ENCODE measurements around the gene DNAH11. TPM values are rescaled to one million over a fixed set of nuclear protein-coding genes. Genes with fewer than 3 reads are reported as not detected.
"Not testable (repeated sequence)": the region's sequence is repeated elsewhere in the genome, so short reads cannot be mapped to it uniquely, and the experiment has no call there.

The DNAH11 gene
- total RNA-seq, 2 experiments from 2014 or later = 4.2 to 4.3 TPM

DNA sequence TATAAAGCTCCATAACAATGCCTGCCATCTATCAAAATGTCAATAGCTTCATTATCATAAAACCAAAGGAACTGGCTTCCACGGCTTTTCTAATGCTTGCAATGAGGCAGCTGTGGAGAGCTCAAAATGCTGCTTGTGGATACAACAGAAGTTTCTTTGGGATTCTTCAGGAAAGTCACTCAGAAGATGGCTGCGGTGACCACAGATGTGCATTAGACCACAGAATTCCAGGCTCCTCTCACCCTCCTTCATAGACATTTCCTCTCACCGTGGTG, 325.7 kb downstream of the DNAH11 start:
- Mint-ChIP-seq H3K27me3 (no peaks in the 10 kb centered on the region), H3K9me3 (ENCODE audit: low read depth) (no peaks in the 10 kb centered on the region), H3K27ac (no peak overlapping the region), H3K36me3 (ENCODE audit: low read depth) (peaks cover 1% of the 10 kb centered on the region), H3K4me1 (no peaks in the 10 kb centered on the region), H3K4me3 (no peak overlapping the region)
- ChIA-PET CTCF (interaction anchor here (1.4 kb wide), 1 partner anchor 19 kb away, joined by 3 read pairs; no protein-coding TSS in a partner anchor), POLR2A (no interaction called here)
- DNase-seq (no peak), ATAC-seq (no peak)
- intact Hi-C loops (cut with DNase I, micrococcal nuclease) = no loop called here

DNA sequence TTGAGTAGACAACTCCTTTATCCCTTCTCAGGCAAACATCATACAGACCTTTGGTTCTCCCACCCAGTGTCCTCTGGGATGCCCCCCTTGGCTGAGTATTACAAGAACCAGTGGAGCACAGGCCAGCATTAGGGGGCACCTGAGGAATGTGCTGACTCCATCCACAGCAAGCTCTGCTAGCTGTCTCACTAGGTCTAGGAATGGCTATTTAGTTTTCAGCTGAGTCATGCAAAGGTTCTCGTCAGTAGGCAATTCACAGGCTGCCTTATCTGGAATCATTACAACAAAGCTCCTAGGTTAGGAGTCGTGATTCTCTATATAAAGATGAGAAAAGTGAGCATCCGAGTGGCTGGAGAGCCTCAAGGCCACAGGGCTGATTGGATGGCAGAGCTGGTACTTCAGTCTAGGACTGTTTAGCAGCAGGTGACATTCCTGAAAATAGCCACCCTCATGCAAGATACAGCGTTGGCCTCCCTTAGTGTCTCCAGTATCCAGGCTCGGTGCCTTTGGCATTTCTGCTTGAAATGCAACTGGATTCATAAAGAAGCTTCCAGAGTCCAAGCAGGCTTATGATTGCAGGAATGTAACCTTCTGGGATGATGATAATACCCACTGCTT, 327.1 kb downstream of the DNAH11 start:
- no peak for ATAC-seq
- POLR2A ChIA-PET = no interaction called here
- CTCF ChIA-PET = interaction anchor here (0.7 to 1.4 kb wide), 3 partner anchors 12 to 90 kb away, joined by 3 to 5 read pairs (median 3); no protein-coding TSS in a partner anchor
- DNase-seq = no peak
- no peak overlapping the region for H3K4me3 Mint-ChIP-seq
- H3K9me3 Mint-ChIP-seq (ENCODE audit: low read depth) = no peaks in the 10 kb centered on the region
- H3K36me3 Mint-ChIP-seq (ENCODE audit: low read depth) = peaks cover 8% of the 10 kb centered on the region
- intact Hi-C loops (cut with DNase I, micrococcal nuclease) = no loop called here
- no peak overlapping the region for H3K27ac Mint-ChIP-seq
- no peaks in the 10 kb centered on the region for H3K4me1 Mint-ChIP-seq
- H3K27me3 Mint-ChIP-seq = no peaks in the 10 kb centered on the region

DNA sequence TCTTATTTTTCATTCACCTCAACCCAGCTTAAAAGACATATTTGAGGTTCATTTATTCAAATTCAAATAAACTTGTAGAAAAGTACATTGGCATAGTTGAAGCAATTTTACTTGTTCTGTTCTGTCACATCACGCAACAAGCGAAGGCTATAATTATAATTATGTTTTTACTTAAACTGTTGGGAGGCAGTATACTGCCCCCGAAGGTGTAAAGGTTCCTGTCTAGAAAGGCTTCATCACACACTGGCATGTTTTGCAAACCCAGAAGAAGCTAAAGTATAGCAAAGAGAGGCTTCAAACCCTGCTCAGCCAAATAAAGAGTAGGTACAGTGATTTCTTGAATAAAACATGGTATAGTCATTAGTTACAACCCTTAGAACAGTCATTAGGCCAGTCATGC, 340.2 kb downstream of the DNAH11 start:
- ATAC-seq = no peak
- no peak overlapping the region for H3K4me3 Mint-ChIP-seq
- H3K36me3 Mint-ChIP-seq (ENCODE audit: low read depth) = no peaks in the 10 kb centered on the region
- no peak for DNase-seq
- no peaks in the 10 kb centered on the region for H3K27me3 Mint-ChIP-seq
- ChIA-PET CTCF (interaction anchor here (0.5 kb wide), 1 partner anchor 20 kb away, joined by 3 read pairs; no protein-coding TSS in a partner anchor), POLR2A (no interaction called here)
- no peak overlapping the region for H3K27ac Mint-ChIP-seq
- no peaks in the 10 kb centered on the region for H3K4me1 Mint-ChIP-seq
- no peaks in the 10 kb centered on the region for H3K9me3 Mint-ChIP-seq (ENCODE audit: low read depth)
- intact Hi-C loops (cut with DNase I, micrococcal nuclease) = no loop called here

DNA sequence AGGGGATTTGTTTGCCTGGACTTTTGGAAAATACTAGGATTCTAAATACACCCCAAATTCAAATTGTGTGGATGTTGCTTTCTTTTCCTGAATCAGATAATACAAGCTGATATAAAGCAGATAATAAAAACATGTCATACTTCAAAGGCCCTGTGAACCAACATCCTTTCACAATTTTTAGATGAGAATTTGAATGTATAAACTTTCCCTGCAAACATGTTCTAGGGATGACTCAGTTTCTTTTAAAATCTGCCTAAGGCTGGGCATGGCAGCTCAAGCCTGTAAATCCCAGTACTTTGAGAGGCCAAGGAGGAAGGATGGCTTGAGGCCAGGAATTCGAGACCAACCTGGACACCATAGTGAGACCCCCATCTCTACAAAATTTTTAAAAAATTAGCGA, 340.7 kb downstream of the DNAH11 start:
- CTCF ChIA-PET = interaction anchor here (0.5 kb wide), 1 partner anchor 20 kb away, joined by 3 read pairs; no protein-coding TSS in a partner anchor
- intact Hi-C loops (cut with DNase I, micrococcal nuclease) = not testable (repeated sequence)

DNA sequence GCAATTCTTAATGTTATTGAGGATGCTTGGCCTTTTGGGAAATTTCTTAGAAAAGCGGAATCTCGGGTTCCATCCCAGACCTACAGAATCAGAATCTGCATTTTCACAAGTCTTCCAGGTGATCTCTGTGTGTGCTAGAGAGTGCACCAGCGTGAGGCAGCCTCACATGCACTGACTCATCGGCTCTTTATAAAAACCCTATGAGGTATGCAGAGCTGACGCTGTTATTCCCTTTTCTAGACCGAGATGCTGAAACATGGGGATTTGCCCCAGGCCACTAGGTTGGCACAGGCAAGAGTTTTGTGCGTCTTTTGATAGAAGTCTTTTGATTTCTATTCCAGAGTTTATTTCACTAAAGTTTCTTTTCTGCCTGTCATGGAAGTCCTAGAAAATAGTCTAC, 341.7 kb downstream of the DNAH11 start:
- POLR2A ChIA-PET = no interaction called here
- Mint-ChIP-seq H3K4me3 (no peak overlapping the region), H3K27ac (no peak overlapping the region), H3K9me3 (ENCODE audit: low read depth) (no peaks in the 10 kb centered on the region), H3K4me1 (no peaks in the 10 kb centered on the region), H3K36me3 (ENCODE audit: low read depth) (no peaks in the 10 kb centered on the region), H3K27me3 (no peaks in the 10 kb centered on the region)
- intact Hi-C loops (cut with DNase I, micrococcal nuclease) = no loop called here
- DNase-seq (no peak), ATAC-seq (no peak)
- CTCF ChIA-PET = no interaction called here

More for the DNA sequence above, 340.7 kb downstream of the DNAH11 start:
- DNase-seq; H3K36me3 Mint-ChIP-seq (ENCODE audit: low read depth); ATAC-seq; H3K4me3 Mint-ChIP-seq; H3K27ac Mint-ChIP-seq; POLR2A ChIA-PET; H3K9me3 Mint-ChIP-seq (ENCODE audit: low read depth); H3K4me1 Mint-ChIP-seq; H3K27me3 Mint-ChIP-seq: not testable (repeated sequence)

DNA sequence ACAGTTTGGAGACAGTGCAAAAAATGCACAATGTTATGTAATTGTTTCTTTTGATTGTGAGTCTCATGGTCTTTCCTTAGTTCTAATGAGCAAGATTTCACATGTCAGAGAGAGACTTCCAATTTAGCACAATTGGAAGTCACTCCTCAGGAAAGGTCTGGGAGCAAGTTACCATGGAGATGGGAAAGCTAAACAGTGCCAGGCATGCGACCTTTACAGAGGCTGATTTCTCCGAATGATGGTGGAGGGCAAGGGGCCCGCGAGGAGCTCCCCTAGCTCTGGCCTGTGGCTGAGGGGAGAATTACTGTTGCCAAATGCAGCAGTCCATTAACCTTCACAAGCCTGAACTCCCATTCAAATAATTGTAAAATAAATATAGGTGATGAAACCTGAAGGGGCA, 343.6 kb downstream of the DNAH11 start:
- H3K36me3 Mint-ChIP-seq (ENCODE audit: low read depth) = peaks cover 2% of the 10 kb centered on the region
- POLR2A ChIA-PET = no interaction called here
- no peaks in the 10 kb centered on the region for H3K4me1 Mint-ChIP-seq
- CTCF ChIA-PET = interaction anchor here (0.6 kb wide), 1 partner anchor 197 kb away, joined by 3 read pairs; no protein-coding TSS in a partner anchor
- H3K9me3 Mint-ChIP-seq (ENCODE audit: low read depth) = no peaks in the 10 kb centered on the region
- intact Hi-C loops (cut with DNase I, micrococcal nuclease) = no loop called here
- H3K4me3 Mint-ChIP-seq = no peak overlapping the region
- H3K27ac Mint-ChIP-seq = no peak overlapping the region
- H3K27me3 Mint-ChIP-seq = no peaks in the 10 kb centered on the region
- ATAC-seq (no peak), DNase-seq (no peak)

DNA sequence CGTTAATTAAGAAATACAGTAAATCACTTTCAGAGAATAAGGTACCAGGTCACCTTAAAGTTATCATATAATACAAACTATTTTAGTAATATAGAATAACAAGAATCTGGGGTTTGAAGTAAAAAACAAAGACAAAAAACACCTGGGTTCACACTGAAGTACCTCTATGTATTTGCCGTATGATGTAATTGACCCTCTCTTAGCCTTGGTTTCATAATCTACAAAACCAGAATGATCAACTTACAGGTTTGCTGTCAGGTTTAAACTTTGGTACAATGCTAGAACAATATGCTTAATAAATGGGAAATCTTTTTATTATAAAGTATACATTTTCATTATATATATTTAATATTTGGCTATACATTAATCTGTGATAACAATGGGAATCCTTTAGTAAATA, 344.5 kb downstream of the DNAH11 start:
- intact Hi-C loops (cut with DNase I, micrococcal nuclease) = no loop called here
- H3K9me3 Mint-ChIP-seq (ENCODE audit: low read depth) = no peaks in the 10 kb centered on the region
- no peaks in the 10 kb centered on the region for H3K27me3 Mint-ChIP-seq
- CTCF ChIA-PET = interaction anchor here (1.3 kb wide), 1 partner anchor 19 kb away, joined by 3 read pairs; no protein-coding TSS in a partner anchor
- no peaks in the 10 kb centered on the region for H3K4me1 Mint-ChIP-seq
- ATAC-seq = no peak
- no peak overlapping the region for H3K4me3 Mint-ChIP-seq
- POLR2A ChIA-PET = no interaction called here
- no peak for DNase-seq
- H3K27ac Mint-ChIP-seq = no peak overlapping the region
- H3K36me3 Mint-ChIP-seq (ENCODE audit: low read depth) = peaks cover 2% of the 10 kb centered on the region

DNA sequence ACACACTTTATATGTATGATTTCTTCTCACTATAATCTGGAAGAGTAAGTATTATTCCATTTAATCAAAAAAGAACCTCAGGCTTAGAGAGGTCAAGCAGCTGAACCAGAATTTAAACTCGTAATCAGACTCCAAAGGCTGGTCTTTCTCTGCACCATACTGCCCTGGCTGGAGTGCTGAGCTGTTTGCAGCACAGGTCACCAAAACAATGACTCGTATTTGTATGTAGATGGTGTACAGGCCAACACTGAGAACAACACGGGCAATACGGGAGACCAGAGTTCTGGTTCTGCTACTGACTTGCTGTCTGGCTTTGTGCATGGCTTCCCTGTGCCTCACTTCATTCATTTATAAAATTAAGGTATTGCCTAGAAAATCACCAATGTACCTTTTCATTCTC, 344.9 kb downstream of the DNAH11 start:
- Mint-ChIP-seq H3K36me3 (ENCODE audit: low read depth) (peaks cover 2% of the 10 kb centered on the region), H3K4me3 (no peak overlapping the region), H3K27me3 (no peaks in the 10 kb centered on the region), H3K27ac (no peak overlapping the region), H3K4me1 (no peaks in the 10 kb centered on the region), H3K9me3 (ENCODE audit: low read depth) (no peaks in the 10 kb centered on the region)
- DNase-seq (no peak), ATAC-seq (no peak)
- intact Hi-C loops (cut with DNase I, micrococcal nuclease) = no loop called here
- ChIA-PET CTCF (interaction anchor here (1.3 kb wide), 1 partner anchor 19 kb away, joined by 3 read pairs; no protein-coding TSS in a partner anchor), POLR2A (no interaction called here)

DNA sequence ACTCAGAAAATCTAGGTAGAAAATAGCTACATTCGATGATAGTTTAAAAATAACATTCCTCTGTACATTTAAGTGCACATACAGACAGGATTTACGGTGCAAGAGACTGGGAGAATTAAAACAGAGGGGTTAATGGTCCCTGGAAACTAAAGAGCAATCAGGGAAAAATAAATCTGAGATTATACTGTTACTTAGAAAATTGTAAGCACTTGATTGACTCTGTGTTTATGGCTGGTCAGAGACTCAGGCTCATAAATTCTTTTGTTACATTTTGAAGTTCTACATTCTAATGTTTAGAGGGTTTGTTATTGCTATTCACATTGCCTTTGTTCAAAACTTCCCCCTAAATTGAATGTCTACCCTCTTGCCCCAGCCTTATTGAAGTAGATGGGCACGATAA, 348.5 kb downstream of the DNAH11 start:
- peaks cover 12% of the 10 kb centered on the region for H3K36me3 Mint-ChIP-seq (ENCODE audit: low read depth)
- CTCF ChIA-PET = interaction anchor here (0.6 kb wide), 1 partner anchor 109 kb away, joined by 3 read pairs; no protein-coding TSS in a partner anchor
- no peak overlapping the region for H3K27ac Mint-ChIP-seq
- no peaks in the 10 kb centered on the region for H3K27me3 Mint-ChIP-seq
- H3K4me3 Mint-ChIP-seq = no peak overlapping the region
- DNase-seq (no peak), ATAC-seq (no peak)
- POLR2A ChIA-PET = interaction anchor here (0.6 kb wide), 1 partner anchor 164 kb away, joined by 3 read pairs; no protein-coding TSS in a partner anchor
- intact Hi-C loops (cut with DNase I, micrococcal nuclease) = no loop called here
- no peaks in the 10 kb centered on the region for H3K9me3 Mint-ChIP-seq (ENCODE audit: low read depth)
- H3K4me1 Mint-ChIP-seq = no peaks in the 10 kb centered on the region

DNA sequence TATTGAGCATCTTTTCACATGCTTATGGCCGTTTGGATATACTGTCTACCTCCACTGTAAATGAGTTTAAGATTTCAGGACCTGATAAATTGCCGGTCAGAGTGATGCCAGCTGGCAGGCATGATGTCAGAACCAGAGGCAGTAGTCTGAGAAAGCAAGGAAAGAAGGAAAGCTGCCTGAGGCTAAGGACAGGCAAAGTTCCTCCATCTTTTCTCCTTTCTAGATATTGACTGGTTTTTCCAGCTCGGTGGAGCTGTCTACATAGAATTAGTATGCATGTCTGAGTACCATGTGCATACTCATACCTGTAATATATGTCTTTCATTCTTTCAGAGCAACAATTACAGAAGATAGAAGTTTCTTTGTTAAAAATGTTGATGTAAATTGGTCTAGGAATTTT, 350.6 kb downstream of the DNAH11 start:
- ChIA-PET CTCF (no interaction called here), POLR2A (no interaction called here)
- H3K4me3 Mint-ChIP-seq = no peak overlapping the region
- no peak overlapping the region for H3K27ac Mint-ChIP-seq
- DNase-seq (no peak), ATAC-seq (no peak)
- no peaks in the 10 kb centered on the region for H3K27me3 Mint-ChIP-seq
- intact Hi-C loops (cut with DNase I, micrococcal nuclease) = no loop called here
- H3K9me3 Mint-ChIP-seq (ENCODE audit: low read depth) = no peaks in the 10 kb centered on the region
- peaks cover 23% of the 10 kb centered on the region for H3K36me3 Mint-ChIP-seq (ENCODE audit: low read depth)
- peaks cover 12% of the 10 kb centered on the region for H3K4me1 Mint-ChIP-seq

DNA sequence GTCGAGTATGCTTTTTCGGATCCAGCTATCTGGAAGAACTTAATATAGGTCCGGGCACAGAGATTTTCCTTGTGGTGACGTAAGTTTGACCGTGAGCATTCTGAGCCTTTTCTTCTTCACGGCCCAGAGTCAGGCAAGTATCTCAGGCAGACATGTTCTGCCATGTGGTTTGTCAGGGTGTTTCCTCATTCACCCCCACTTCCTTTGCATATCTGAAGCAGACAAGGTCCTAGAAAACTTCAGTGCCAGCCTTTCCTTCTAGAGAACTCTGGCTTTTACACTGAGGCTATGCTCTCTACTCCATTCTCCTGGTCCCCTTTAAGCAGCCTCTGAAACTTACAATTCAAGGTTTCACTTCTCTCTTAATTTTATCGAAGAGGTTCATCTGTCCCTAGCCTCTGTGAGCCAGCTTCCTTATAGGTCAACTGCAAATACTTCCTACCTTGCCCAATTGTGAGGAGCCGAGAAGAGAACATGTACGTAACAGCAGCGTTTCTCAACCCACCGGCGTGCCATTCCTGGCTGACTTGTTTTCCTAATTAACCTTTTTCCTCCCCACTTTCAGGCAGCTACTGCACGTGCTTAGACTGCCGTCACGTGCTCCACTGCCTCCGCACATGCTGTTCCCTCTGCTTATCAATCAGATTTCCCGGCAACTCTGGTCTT, 355.6 kb downstream of the DNAH11 start:
- Mint-ChIP-seq H3K9me3 (ENCODE audit: low read depth) (no peaks in the 10 kb centered on the region), H3K36me3 (ENCODE audit: low read depth) (peaks cover 61% of the 10 kb centered on the region), H3K27ac (peak overlapping the region; percentile 90), H3K4me3 (peak overlapping the region; percentile 43), H3K4me1 (peaks cover 22% of the 10 kb centered on the region), H3K27me3 (no peaks in the 10 kb centered on the region)
- ChIA-PET POLR2A (no interaction called here), CTCF (interaction anchor here (0.6 to 0.8 kb wide), 2 partner anchors 37 to 130 kb away, joined by 3 read pairs; no protein-coding TSS in a partner anchor)
- DNase-seq (peak; percentile 7), ATAC-seq (peak; percentile 58)
- intact Hi-C loops (cut with DNase I, micrococcal nuclease) = no loop called here

DNA sequence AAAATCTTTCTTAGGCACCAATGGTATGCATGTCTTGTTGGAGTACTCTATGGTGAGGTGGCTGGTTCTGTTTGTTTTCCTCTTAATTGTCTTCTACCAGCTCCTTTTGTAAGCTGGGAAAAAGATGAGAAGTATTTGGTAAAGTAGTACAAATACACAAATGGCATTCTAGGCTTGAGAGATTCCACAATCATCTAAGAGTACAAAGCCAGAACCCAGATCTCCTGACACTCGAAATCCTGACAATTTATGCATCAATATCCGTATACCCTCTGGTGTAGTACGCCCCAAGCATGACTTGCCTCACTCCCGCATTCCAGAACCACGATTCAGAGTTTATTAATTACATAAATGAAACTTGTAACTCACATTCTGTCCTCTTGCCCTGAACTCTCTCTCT, 359.4 kb downstream of the DNAH11 start:
- Mint-ChIP-seq H3K27ac (no peak overlapping the region), H3K9me3 (ENCODE audit: low read depth) (no peaks in the 10 kb centered on the region), H3K4me3 (no peak overlapping the region), H3K36me3 (ENCODE audit: low read depth) (peaks cover 77% of the 10 kb centered on the region), H3K27me3 (no peaks in the 10 kb centered on the region), H3K4me1 (peaks cover 20% of the 10 kb centered on the region)
- intact Hi-C loops (cut with DNase I, micrococcal nuclease) = no loop called here
- CTCF ChIA-PET = no interaction called here
- DNase-seq (no peak), ATAC-seq (no peak)
- POLR2A ChIA-PET = no interaction called here

Data from activated CD4-positive, alpha-beta T cell treated with anti-CD3 and anti-CD28 coated beads for 36 hours (primary cell).